Activated gamma-delta T cell treated with anti-CD3 and anti-CD28 coated beads, Interleukin-2, amount 50 U/mL, for 16 hours (primary cell): Measurements from ENCODE around the gene GAPDH.
"Not testable (repeated sequence)": the region's sequence is repeated elsewhere in the genome, so short reads cannot be mapped to it uniquely, and the experiment has no call there.

Experiments used
- DNase-seq: peaks from one replicate; pipeline ENCODE4 v3.0.0-alpha.2; 2020; ENCODE audit warnings: low read depth

GAPDH gene

GRCh38 chr12:6533923-6534694 is at the start of gene GAPDH:
Gene GAPDH (plus strand): TSS chr12:6534517. CDS start chr12:6534833, 316 bp downstream.
- DNase-seq: peak; percentile 75

GRCh38 chr12:6488240-6488639 is 46.1 kb upstream of the GAPDH start:
- DNase-seq: no peak

- no peak for DNase-seq
Measured at GRCh38 chr12:6489449-6489848, 44.9 kb upstream of the GAPDH start.

- DNase-seq: not testable (repeated sequence)
Measured at GRCh38 chr12:6490673-6491072, 43.6 kb upstream of the GAPDH start.

- DNase-seq: peak; percentile 94
Measured at GRCh38 chr12:6492838-6493496, 41.4 kb upstream of the GAPDH start, which contains the start of gene MRPL51. Gene MRPL51 (minus strand): TSS chr12:6493262. CDS start chr12:6493136, 126 bp downstream.

- DNase-seq: peak; percentile 88
Measured at GRCh38 chr12:6493497-6494257, 40.6 kb upstream of the GAPDH start, which contains the start of gene NCAPD2. Gene NCAPD2 (plus strand): TSS chr12:6494102. CDS start chr12:6495099, 997 bp downstream.

- no peak for DNase-seq
Measured at GRCh38 chr12:6494258-6494743, 40.0 kb upstream of the GAPDH start.

GRCh38 chr12:6494968-6495367 is 39.3 kb upstream of the GAPDH start:
- no peak for DNase-seq

- not testable (repeated sequence) for DNase-seq
Measured at GRCh38 chr12:6497291-6497690, 37.0 kb upstream of the GAPDH start.

- DNase-seq: no peak
Measured at GRCh38 chr12:6500466-6500865, 33.9 kb upstream of the GAPDH start.

- no peak for DNase-seq
Measured at GRCh38 chr12:6507102-6507998, 27.0 kb upstream of the GAPDH start.

- DNase-seq: no peak
Measured at GRCh38 chr12:6508087-6508486, 26.2 kb upstream of the GAPDH start.

GRCh38 chr12:6520186-6520585 is 14.1 kb upstream of the GAPDH start:
- DNase-seq: no peak

GRCh38 chr12:6522193-6522592 is 12.1 kb upstream of the GAPDH start:
- DNase-seq: no peak

GRCh38 chr12:6523708-6524107 is 10.6 kb upstream of the GAPDH start:
- DNase-seq: no peak

- no peak for DNase-seq
Measured at GRCh38 chr12:6524648-6525047, 9.7 kb upstream of the GAPDH start.

- DNase-seq: no peak
Measured at GRCh38 chr12:6526201-6526600, 8.1 kb upstream of the GAPDH start.

GRCh38 chr12:6526766-6527525 is 7.4 kb upstream of the GAPDH start:
- DNase-seq: no peak

- DNase-seq: no peak
Measured at GRCh38 chr12:6527711-6528110, 6.6 kb upstream of the GAPDH start.

- DNase-seq: no peak
Measured at GRCh38 chr12:6528539-6529235, 5.6 kb upstream of the GAPDH start.
